Neuronal stem cell (in vitro differentiated cells): ENCODE data around the gene DUSP1.

Experiments
- DNase-seq: peaks from one replicate; pipeline ENCODE4 v3.0.0-alpha.2; 2013; ENCODE audit warnings: low spot score
- H2AFZ ChIP-seq: one replicate; pipeline ENCODE4 v1.6.1; 2013; ENCODE audit warnings: mild to moderate bottlenecking, low read length, inconsistent platforms
- H2AK5ac ChIP-seq: 2 replicates; pipeline ENCODE4 v1.6.1; 2013; ENCODE audit warnings: low read depth, mild to moderate bottlenecking, inconsistent platforms, low read length, moderate library complexity, mixed read lengths
- H2BK120ac ChIP-seq: 2 replicates; pipeline ENCODE4 v1.6.1; 2013; ENCODE audit warnings: low read depth, mild to moderate bottlenecking, inconsistent platforms, low read length, moderate library complexity, mixed read lengths
- H2BK12ac ChIP-seq: one replicate; pipeline ENCODE4 v1.6.1; 2013; ENCODE audit warnings: low read length, inconsistent platforms
- H2BK15ac ChIP-seq: 2 replicates; pipeline ENCODE4 v1.6.1; 2013; ENCODE audit warnings: mild to moderate bottlenecking, low read length, inconsistent platforms, mixed read lengths
- H2BK5ac ChIP-seq: one replicate; pipeline ENCODE4 v1.6.1; 2013; ENCODE audit warnings: inconsistent platforms, mild to moderate bottlenecking, low read length, moderate library complexity
- H3K14ac ChIP-seq: one replicate; pipeline ENCODE4 v1.6.1; 2013; ENCODE audit warnings: low read length, inconsistent platforms
- H3K18ac ChIP-seq: 2 replicates; pipeline ENCODE4 v1.6.1; 2013; ENCODE audit warnings: low read length, inconsistent platforms
- H3K23ac ChIP-seq: 2 replicates; pipeline ENCODE4 v1.6.1; 2013; ENCODE audit warnings: low read depth, mild to moderate bottlenecking, mixed read lengths, low read length, inconsistent platforms; ENCODE audit not compliant: poor library complexity
- H3K27ac ChIP-seq: replicated peaks from 3 replicates; pipeline ENCODE4 v1.5.1; 2013; ENCODE audit warnings: low read length, inconsistent platforms
- H3K27me3 ChIP-seq, 3 experiments: 2 replicates each; pipeline ENCODE4 v1.6.1; 2013; ENCODE audit warnings: low read length in 3 of 3, mild to moderate bottlenecking in 2 of 3, inconsistent platforms in 1 of 3, low read depth in 1 of 3, mixed read lengths in 1 of 3, moderate library complexity in 1 of 3; ENCODE audit not compliant: control insufficient read depth in 3 of 3, insufficient read depth in 3 of 3
- H3K36me3 ChIP-seq, 2 donors: replicated peaks in 1 of 2; 2 replicates each; pipeline ENCODE4 v1.6.1; 2013; ENCODE audit warnings: low read length in 2 of 2; ENCODE audit not compliant: control insufficient read depth in 2 of 2, insufficient read depth in 2 of 2
- H3K4ac ChIP-seq: 2 replicates; pipeline ENCODE4 v1.6.1; 2013; ENCODE audit warnings: inconsistent platforms, mild to moderate bottlenecking, low read length, moderate library complexity
- H3K4me1 ChIP-seq, 2 donors: 1 replicate in 1 of 2; 2 replicates in 1 of 2; pipeline ENCODE4 v1.6.1; 2013; ENCODE audit warnings: low read length in 2 of 2, low read depth in 1 of 2; ENCODE audit not compliant: control insufficient read depth in 2 of 2, insufficient read depth in 1 of 2
- H3K4me2 ChIP-seq: one replicate; pipeline ENCODE4 v1.6.1; 2013; ENCODE audit warnings: mild to moderate bottlenecking, low read length, inconsistent platforms; ENCODE audit not compliant: insufficient read depth, poor library complexity, severe bottlenecking
- H3K4me3 ChIP-seq, 2 donors: 2 replicates each; pipeline ENCODE4 v1.5.1; 2013; ENCODE audit warnings: low read length in 2 of 2, mild to moderate bottlenecking in 2 of 2, inconsistent platforms in 1 of 2, moderate library complexity in 1 of 2
- H3K79me1 ChIP-seq: one replicate; pipeline ENCODE4 v1.6.1; 2013; ENCODE audit warnings: low read depth, mild to moderate bottlenecking, inconsistent platforms, low read length, moderate library complexity
- H3K9ac ChIP-seq: one replicate; pipeline ENCODE4 v1.6.1; 2013; ENCODE audit warnings: mild to moderate bottlenecking, low read depth, low read length, inconsistent platforms; ENCODE audit not compliant: poor library complexity
- H3K9me3 ChIP-seq, 2 donors: replicated peaks in 1 of 2; 2 replicates each; pipeline versions ENCODE3 to v1.6.1; 2013; ENCODE audit warnings: low read length in 2 of 2, mild to moderate bottlenecking in 2 of 2, inconsistent platforms in 1 of 2, low read depth in 1 of 2, mixed read lengths in 1 of 2, moderate library complexity in 1 of 2; ENCODE audit not compliant: control insufficient read depth in 2 of 2, insufficient read depth in 1 of 2
- H4K8ac ChIP-seq: one replicate; pipeline ENCODE4 v1.6.1; 2013; ENCODE audit warnings: low read depth, mild to moderate bottlenecking, inconsistent platforms, low read length, moderate library complexity
- H4K91ac ChIP-seq: one replicate; pipeline ENCODE4 v1.6.1; 2013; ENCODE audit warnings: low read length, low read depth, mild to moderate bottlenecking, inconsistent platforms; ENCODE audit not compliant: poor library complexity
- WGBS, 2 donors: extraction: QIAGEN DNeasy Blood & Tissue Kit; methylation state at CpG; one replicate each; pipeline ENCODE4 v1.1.7; 2013; ENCODE audit warnings: missing lambda C conversion rate in 2 of 2, mixed read lengths in 1 of 2; ENCODE audit not compliant: insufficient read length in 2 of 2, insufficient replicate concordance in 1 of 2; ENCODE audit errors: extremely low coverage in 2 of 2; 5-methylcytosine and 5-hydroxymethylcytosine counted together

Gene DUSP1

GRCh38 chr5:172764861-172765765, 5.9 kb downstream of the DUSP1 start:
- Histone ChIP-seq H3K27ac (peak overlapping the region; percentile 96), H3K27me3 (no peaks in the 10 kb centered on the region), H3K4me3 (peak overlapping the region; percentile 48 to 75), H2BK120ac (no peak overlapping the region), H3K9ac (peak overlapping the region; percentile 83), H2BK12ac (no peak overlapping the region), H3K36me3 (peaks cover 16 to 31% of the 10 kb centered on the region in 2 donors), H2AFZ (peak overlapping the region; percentile 86), H3K14ac (no peak overlapping the region), H3K23ac (no peak overlapping the region), H3K4me1 (peaks cover 19 to 32% of the 10 kb centered on the region in 2 donors), H2BK5ac (peak overlapping the region; percentile 54), H3K4ac (no peak overlapping the region), H3K79me1 (no peaks in the 10 kb centered on the region), H4K91ac (no peak overlapping the region), H2BK15ac (peak overlapping the region; percentile 77), H4K8ac (no peak overlapping the region), H3K4me2 (peak overlapping the region; percentile 58), H3K9me3 (peaks cover 0 to 2% of the 10 kb centered on the region in 2 donors), H2AK5ac (no peak overlapping the region), H3K18ac (peak overlapping the region; percentile 97)
- DNase-seq, result peak; percentile 92
- no CpG with 5 or more reads among the region's 24 CpGs for WGBS, 2 donors

DNA sequence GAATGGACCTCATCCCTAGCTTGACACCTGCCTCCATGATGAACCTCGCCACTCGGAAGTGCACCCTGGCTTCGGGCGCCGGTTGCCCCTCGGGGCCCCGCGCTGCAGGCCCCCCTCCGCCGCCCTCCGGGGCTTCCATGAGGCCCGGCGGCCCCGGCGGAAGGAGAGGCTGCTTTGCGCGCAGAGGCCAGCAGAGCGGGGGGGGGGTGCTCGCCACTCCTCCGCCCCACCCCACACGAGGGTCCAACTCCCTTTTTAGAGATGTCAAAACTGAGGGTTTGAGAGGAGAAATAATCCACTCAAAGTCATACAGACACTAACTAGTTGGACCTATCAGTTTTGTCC, 7.9 kb downstream of the DUSP1 start:
- H3K27me3 ChIP-seq, result no peaks in the 10 kb centered on the region
- no peaks in the 10 kb centered on the region for H3K79me1 ChIP-seq
- no peak for DNase-seq
- H3K23ac ChIP-seq, result no peak overlapping the region
- H3K27ac ChIP-seq, result no peak overlapping the region
- no peak overlapping the region for H2BK15ac ChIP-seq
- no peak overlapping the region for H3K9ac ChIP-seq
- no peak overlapping the region for H2AFZ ChIP-seq
- H3K4ac ChIP-seq, result no peak overlapping the region
- H4K91ac ChIP-seq, result no peak overlapping the region
- H3K9me3 ChIP-seq, result peaks cover 0 to 2% of the 10 kb centered on the region in 2 donors
- H3K18ac ChIP-seq, result no peak overlapping the region
- no peak overlapping the region for H2BK12ac ChIP-seq
- no peak overlapping the region for H3K4me2 ChIP-seq
- H3K14ac ChIP-seq, result no peak overlapping the region
- peak overlapping the region; percentile 72 for H2AK5ac ChIP-seq
- H3K4me1 ChIP-seq, result peaks cover 15 to 19% of the 10 kb centered on the region in 2 donors
- H3K4me3 ChIP-seq, result no peak overlapping the region
- H3K36me3 ChIP-seq, result peaks cover 5 to 15% of the 10 kb centered on the region in 2 donors
- no peak overlapping the region for H2BK5ac ChIP-seq
- H4K8ac ChIP-seq, result no peak overlapping the region
- H2BK120ac ChIP-seq, result no peak overlapping the region
- no CpG with 5 or more reads among the region's 21 CpGs for WGBS, 2 donors

GRCh38 chr5:172762214-172763119, 8.5 kb downstream of the DUSP1 start:
- H4K91ac ChIP-seq, result no peak overlapping the region
- H3K4me1 ChIP-seq, result peaks cover 16 to 19% of the 10 kb centered on the region in 2 donors
- H3K18ac ChIP-seq, result peak overlapping the region; percentile 54
- H3K9ac ChIP-seq, result no peak overlapping the region
- H3K23ac ChIP-seq, result no peak overlapping the region
- no peak overlapping the region for H2BK5ac ChIP-seq
- no peak overlapping the region for H4K8ac ChIP-seq
- no peak overlapping the region for H3K14ac ChIP-seq
- H3K4me3 ChIP-seq, result no peak overlapping the region
- H3K79me1 ChIP-seq, result no peaks in the 10 kb centered on the region
- H2BK120ac ChIP-seq, result no peak overlapping the region
- no peak overlapping the region for H3K27ac ChIP-seq
- no peak overlapping the region for H2AFZ ChIP-seq
- H3K27me3 ChIP-seq, result no peaks in the 10 kb centered on the region
- H3K36me3 ChIP-seq, result peaks cover under 1 to 9% of the 10 kb centered on the region in 2 donors
- no peak for DNase-seq
- H2BK15ac ChIP-seq, result peak overlapping the region; percentile 42
- H2AK5ac ChIP-seq, result peak overlapping the region; percentile 72
- no peak overlapping the region for H3K4ac ChIP-seq
- no CpG with 5 or more reads among the region's 37 CpGs for WGBS, 2 donors
- peaks cover 0 to 2% of the 10 kb centered on the region in 2 donors for H3K9me3 ChIP-seq
- H2BK12ac ChIP-seq, result peak overlapping the region; percentile 26
- H3K4me2 ChIP-seq, result no peak overlapping the region

DNA sequence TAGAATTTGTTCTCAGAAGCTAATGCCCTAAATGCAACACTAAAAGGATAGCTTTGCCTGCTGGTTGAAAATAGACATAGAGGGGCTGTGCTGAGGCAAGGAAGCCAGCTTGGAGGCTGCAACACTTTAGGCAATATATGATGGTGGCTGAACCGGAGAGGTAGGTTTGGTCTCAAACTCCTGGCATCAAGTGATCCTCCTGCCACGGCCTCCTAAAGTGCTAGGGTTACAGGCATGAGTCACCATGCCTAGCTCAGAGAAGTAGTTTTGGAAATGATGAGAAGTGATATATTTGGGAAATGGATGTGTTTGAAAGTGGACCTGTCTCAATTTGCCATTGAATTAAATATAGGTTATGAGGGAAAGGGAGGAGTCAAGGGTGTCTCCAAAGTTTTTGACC, 10.0 kb downstream of the DUSP1 start:
- Histone ChIP-seq H3K23ac (no peak overlapping the region), H2BK12ac (no peak overlapping the region), H3K18ac (no peak overlapping the region), H3K27me3 (no peaks in the 10 kb centered on the region), H3K79me1 (no peaks in the 10 kb centered on the region), H4K91ac (no peak overlapping the region), H2AFZ (no peak overlapping the region), H4K8ac (no peak overlapping the region), H3K27ac (no peak overlapping the region), H3K9ac (no peak overlapping the region), H2BK120ac (no peak overlapping the region), H3K14ac (no peak overlapping the region), H2BK15ac (no peak overlapping the region), H2BK5ac (no peak overlapping the region), H3K4me1 (peaks cover 11 to 12% of the 10 kb centered on the region in 2 donors), H2AK5ac (no peak overlapping the region), H3K36me3 (no peaks in the 10 kb centered on the region), H3K9me3 (peaks cover 0 to 2% of the 10 kb centered on the region in 2 donors), H3K4me2 (no peak overlapping the region), H3K4ac (no peak overlapping the region), H3K4me3 (no peak overlapping the region)
- no peak for DNase-seq
- WGBS, 2 donors, result no CpG with 5 or more reads among the region's 2 CpGs
